ENCODE measurements around the gene RAPGEF3. TPM values are rescaled to one million over a fixed set of nuclear protein-coding genes. Genes with fewer than 3 reads are reported as not detected.

RAPGEF3 gene
- total RNA-seq, 2 donors from 2014 or later = 10.1 TPM

- TF ChIP-seq, protein P1, sequence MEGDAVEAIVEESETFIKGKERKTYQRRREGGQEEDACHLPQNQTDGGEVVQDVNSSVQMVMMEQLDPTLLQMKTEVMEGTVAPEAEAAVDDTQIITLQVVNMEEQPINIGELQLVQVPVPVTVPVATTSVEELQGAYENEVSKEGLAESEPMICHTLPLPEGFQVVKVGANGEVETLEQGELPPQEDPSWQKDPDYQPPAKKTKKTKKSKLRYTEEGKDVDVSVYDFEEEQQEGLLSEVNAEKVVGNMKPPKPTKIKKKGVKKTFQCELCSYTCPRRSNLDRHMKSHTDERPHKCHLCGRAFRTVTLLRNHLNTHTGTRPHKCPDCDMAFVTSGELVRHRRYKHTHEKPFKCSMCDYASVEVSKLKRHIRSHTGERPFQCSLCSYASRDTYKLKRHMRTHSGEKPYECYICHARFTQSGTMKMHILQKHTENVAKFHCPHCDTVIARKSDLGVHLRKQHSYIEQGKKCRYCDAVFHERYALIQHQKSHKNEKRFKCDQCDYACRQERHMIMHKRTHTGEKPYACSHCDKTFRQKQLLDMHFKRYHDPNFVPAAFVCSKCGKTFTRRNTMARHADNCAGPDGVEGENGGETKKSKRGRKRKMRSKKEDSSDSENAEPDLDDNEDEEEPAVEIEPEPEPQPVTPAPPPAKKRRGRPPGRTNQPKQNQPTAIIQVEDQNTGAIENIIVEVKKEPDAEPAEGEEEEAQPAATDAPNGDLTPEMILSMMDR (IDR thresholded peaks at IDR 0.05) = no peak
- Histone ChIP-seq H3K4me1 (no peaks in the 10 kb centered on the region), H3K27me3 (no peaks in the 10 kb centered on the region), H3K9me3 (no peaks in the 10 kb centered on the region), H3K27ac (no peak overlapping the region), H3K4me3 (no peak overlapping the region), H3K36me3 (peaks cover 9% of the 10 kb centered on the region), H3K9ac (ENCODE audit: low read depth in 2 of 2, low read length in 2 of 2) (no peak overlapping the region)
- DNase-seq = no peak
- intact Hi-C loops (cut with DNase I) = loop anchor here (5.0 kb wide), 1 partner anchor 54 kb away; no protein-coding TSS in a partner anchor
Measured at GRCh38 chr12:47783024-47783755, 24.5 kb upstream of the RAPGEF3 start.

- Histone ChIP-seq H3K4me3 (no peak overlapping the region), H3K9me3 (no peaks in the 10 kb centered on the region), H3K4me1 (no peaks in the 10 kb centered on the region), H3K9ac (ENCODE audit: low read depth in 2 of 2, low read length in 2 of 2) (no peak overlapping the region), H3K27ac (no peak overlapping the region), H3K27me3 (no peaks in the 10 kb centered on the region), H3K36me3 (peaks cover under 1% of the 10 kb centered on the region)
- TF ChIP-seq, protein P1 (IDR thresholded peaks at IDR 0.05) = no peak
- DNase-seq = no peak
- intact Hi-C loops (cut with DNase I) = loop anchor here (5.0 kb wide), 1 partner anchor 55 kb away; no protein-coding TSS in a partner anchor
Measured at GRCh38 chr12:47782372-47782770, 23.7 kb upstream of the RAPGEF3 start.

DNA sequence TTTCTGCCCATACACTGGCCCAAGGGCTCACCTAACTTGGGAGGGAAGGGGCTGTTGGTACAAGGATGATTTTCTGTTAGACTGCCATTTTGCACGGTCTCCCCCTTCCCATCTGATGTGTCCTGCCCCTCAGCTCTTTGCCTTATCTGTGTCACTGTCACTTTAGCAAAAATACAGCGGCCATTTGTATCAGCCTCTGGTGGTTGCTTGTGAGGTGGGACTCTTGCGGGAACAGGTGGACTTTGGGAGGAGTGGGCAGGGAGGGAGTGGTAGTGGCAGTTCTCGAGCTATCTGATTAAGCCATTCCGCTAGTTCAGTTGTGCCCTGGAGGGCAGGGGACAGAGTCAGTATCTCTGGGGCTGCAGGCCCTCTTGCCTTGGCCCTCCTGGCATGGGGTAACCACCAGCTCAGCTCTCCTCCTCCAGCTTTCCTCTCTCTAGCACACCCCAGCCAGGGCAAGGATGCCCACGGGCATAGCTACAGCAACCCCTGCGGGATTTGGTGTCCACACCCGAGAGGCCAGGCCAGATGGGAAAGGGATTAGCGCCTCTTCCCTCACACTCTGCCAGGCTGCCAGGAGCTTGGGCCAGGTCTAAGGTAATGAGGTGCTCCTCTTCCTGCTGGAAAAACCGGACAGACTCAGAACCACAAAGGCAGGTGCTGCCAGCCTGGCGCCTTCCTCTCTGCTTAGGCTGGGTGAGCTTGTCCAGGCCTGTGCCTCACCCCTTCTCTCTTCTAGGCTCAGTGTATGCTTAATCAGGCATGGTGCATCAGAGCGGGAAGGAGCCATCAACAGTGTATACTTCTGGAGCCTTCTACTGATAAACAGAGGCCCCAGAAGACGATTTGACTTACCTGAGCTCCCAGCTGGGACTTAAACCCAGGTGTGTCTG lies 23.0 kb upstream of the RAPGEF3 start:
- Histone ChIP-seq H3K9me3 (no peaks in the 10 kb centered on the region), H3K27ac (no peak overlapping the region), H3K4me3 (no peak overlapping the region), H3K4me1 (no peaks in the 10 kb centered on the region), H3K9ac (ENCODE audit: low read depth in 2 of 2, low read length in 2 of 2) (no peak overlapping the region), H3K36me3 (no peaks in the 10 kb centered on the region), H3K27me3 (no peaks in the 10 kb centered on the region)
- intact Hi-C loops (cut with DNase I) = loop anchor here (5.0 kb wide), 1 partner anchor 56 kb away; no protein-coding TSS in a partner anchor
- TF ChIP-seq, protein P1 (IDR thresholded peaks at IDR 0.05) = no peak
- DNase-seq = no peak

DNA sequence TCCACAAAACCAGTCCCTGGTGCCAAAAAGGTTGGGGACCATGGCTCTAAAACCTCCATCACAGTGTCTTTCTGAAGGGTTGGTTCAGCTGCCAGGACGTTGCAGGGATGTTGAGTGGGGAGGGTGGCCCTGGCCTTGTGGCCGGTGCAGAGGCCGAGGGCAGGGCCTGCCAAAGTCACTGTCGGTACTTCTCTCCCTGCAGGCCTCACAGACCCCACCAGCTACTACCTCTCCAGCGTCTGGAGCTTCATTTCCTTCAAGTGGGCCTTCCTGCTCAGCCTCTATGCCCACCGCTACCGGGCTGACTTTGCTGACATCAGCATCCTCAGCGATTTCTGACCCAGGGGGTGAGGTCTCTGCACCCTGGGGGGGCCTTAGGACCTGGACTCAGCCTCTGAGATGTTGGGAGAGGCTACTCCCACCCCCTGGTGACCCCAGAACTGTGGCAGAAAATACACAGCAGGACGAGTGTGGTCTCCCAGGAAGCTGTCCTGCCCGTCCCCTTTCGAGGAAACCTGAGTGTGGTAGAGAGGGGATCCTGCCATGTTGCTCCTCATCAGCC lies 21.3 kb upstream of the RAPGEF3 start:
- intact Hi-C loops (cut with DNase I) = loop anchor here (2.0 to 5.0 kb wide), 3 partner anchors 37 to 63 kb away; no protein-coding TSS in a partner anchor
- H3K36me3 ChIP-seq = no peaks in the 10 kb centered on the region
- no peak overlapping the region for H3K27ac ChIP-seq
- no peak overlapping the region for H3K9ac ChIP-seq (ENCODE audit: low read depth in 2 of 2, low read length in 2 of 2)
- no peaks in the 10 kb centered on the region for H3K27me3 ChIP-seq
- no peaks in the 10 kb centered on the region for H3K9me3 ChIP-seq
- no peak for DNase-seq
- TF ChIP-seq, protein P1 (IDR thresholded peaks at IDR 0.05) = no peak
- H3K4me3 ChIP-seq = no peak overlapping the region
- H3K4me1 ChIP-seq = no peaks in the 10 kb centered on the region

DNA sequence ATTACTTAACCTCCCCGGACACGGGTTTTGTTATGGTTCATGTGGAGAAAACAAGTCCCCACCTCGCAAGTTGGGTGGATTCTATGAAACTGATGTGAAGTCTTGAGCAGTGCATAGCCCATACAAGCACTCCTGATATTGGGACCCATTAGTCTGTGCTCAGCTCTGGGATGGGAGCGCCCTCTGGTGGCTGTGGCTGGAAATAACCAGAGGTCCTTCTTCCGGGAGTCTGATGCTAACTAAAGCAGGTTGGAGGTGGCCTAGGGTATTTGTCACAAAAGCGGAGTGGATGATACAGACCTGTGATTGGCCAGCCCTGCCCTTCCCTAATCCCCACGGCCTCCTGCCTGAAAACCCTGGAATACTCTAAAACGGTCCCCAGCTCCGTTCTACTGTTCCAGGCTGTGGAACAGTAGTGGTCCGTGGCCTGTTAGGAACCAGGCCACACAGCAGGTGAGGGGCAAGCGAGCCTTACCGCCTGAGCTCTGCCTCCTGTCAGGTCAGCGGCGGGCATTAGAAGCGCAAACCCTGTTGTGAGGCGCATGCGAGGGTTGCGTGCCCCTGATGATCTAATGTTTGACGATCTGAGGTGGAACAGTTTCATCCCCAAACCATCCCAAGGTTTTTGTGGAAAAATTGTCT lies 20.7 kb upstream of the RAPGEF3 start:
- intact Hi-C loops (cut with DNase I) = loop anchor here (2.0 to 5.0 kb wide), 2 partner anchors 37 to 62 kb away; no protein-coding TSS in a partner anchor
- H3K27me3 ChIP-seq = no peaks in the 10 kb centered on the region
- no peaks in the 10 kb centered on the region for H3K4me1 ChIP-seq
- H3K36me3 ChIP-seq = no peaks in the 10 kb centered on the region
- peak; percentile 93 for DNase-seq
- H3K9ac ChIP-seq (ENCODE audit: low read depth in 2 of 2, low read length in 2 of 2) = no peak overlapping the region
- TF ChIP-seq, protein P1 (IDR thresholded peaks at IDR 0.05) = peak; percentile 94
- H3K9me3 ChIP-seq = no peaks in the 10 kb centered on the region
- no peak overlapping the region for H3K27ac ChIP-seq
- no peak overlapping the region for H3K4me3 ChIP-seq
